Mesenchymal stem cell (in vitro differentiated cells and primary cell): ENCODE measurements around the gene JAKMIP2.

ENCODE experiments used
- DNase-seq: peaks from one replicate; pipeline ENCODE4 v3.0.0-alpha.2; 2013
- H2AFZ ChIP-seq: one replicate; pipeline ENCODE4 v1.6.1; 2013; ENCODE audit warnings: low read depth, mild to moderate bottlenecking, control low read depth, inconsistent platforms, low read length, moderate library complexity
- H2AK5ac ChIP-seq: 2 replicates; pipeline ENCODE4 v1.6.1; 2013; ENCODE audit warnings: low read length, moderate library complexity, mild to moderate bottlenecking, inconsistent platforms; ENCODE audit not compliant: severe bottlenecking
- H2BK120ac ChIP-seq: one replicate; pipeline ENCODE4 v1.6.1; 2013; ENCODE audit warnings: low read depth, mild to moderate bottlenecking, inconsistent platforms, low read length, moderate library complexity
- H2BK12ac ChIP-seq, 2 experiments: one replicate each; pipeline ENCODE4 v1.6.1; 2013; ENCODE audit warnings: inconsistent platforms in 2 of 2, low read length in 2 of 2, mild to moderate bottlenecking in 2 of 2, moderate library complexity in 2 of 2, control low read depth in 1 of 2
- H2BK15ac ChIP-seq: one replicate; pipeline ENCODE4 v1.6.1; 2013; ENCODE audit warnings: mild to moderate bottlenecking, low read depth, inconsistent platforms; ENCODE audit not compliant: poor library complexity, severe bottlenecking
- H2BK5ac ChIP-seq: 2 replicates; pipeline ENCODE4 v1.6.1; 2013; ENCODE audit warnings: low read depth, mild to moderate bottlenecking, low read length, control low read depth, inconsistent platforms; ENCODE audit not compliant: poor library complexity, severe bottlenecking
- H3K14ac ChIP-seq, 2 experiments: one replicate each; pipeline ENCODE4 v1.6.1; 2013; ENCODE audit warnings: inconsistent platforms in 2 of 2, low read length in 2 of 2, control low read depth in 1 of 2, mild to moderate bottlenecking in 1 of 2, moderate library complexity in 1 of 2
- H3K18ac ChIP-seq, 2 experiments: one replicate each; pipeline ENCODE4 v1.6.1; 2013; ENCODE audit warnings: inconsistent platforms in 2 of 2, low read length in 2 of 2, control low read depth in 1 of 2, low read depth in 1 of 2, mild to moderate bottlenecking in 1 of 2
- H3K23ac ChIP-seq, 2 experiments: one replicate each; pipeline ENCODE4 v1.6.1; 2013; ENCODE audit warnings: inconsistent platforms in 2 of 2, low read length in 2 of 2, mild to moderate bottlenecking in 2 of 2, moderate library complexity in 2 of 2, control low read depth in 1 of 2
- H3K27ac ChIP-seq: 2 replicates; pipeline ENCODE4 v1.5.1; 2013; ENCODE audit warnings: mild to moderate bottlenecking, moderate library complexity, low read length, control low read depth, inconsistent platforms; ENCODE audit not compliant: poor library complexity, severe bottlenecking
- H3K27me3 ChIP-seq, 2 experiments: 2 replicates each; pipeline versions ENCODE4 v1.6.1 to v1.7.0; 2013; ENCODE audit warnings: low read length in 2 of 2, mild to moderate bottlenecking in 2 of 2, moderate library complexity in 2 of 2, control low read depth in 1 of 2, inconsistent platforms in 1 of 2; ENCODE audit not compliant: control insufficient read depth in 1 of 2, insufficient read depth in 1 of 2
- H3K36me3 ChIP-seq, 2 experiments: 2 replicates each; pipeline versions ENCODE4 v1.6.1 to v1.7.0; 2013; ENCODE audit warnings: low read length in 2 of 2, control low read depth in 1 of 2, inconsistent platforms in 1 of 2, low read depth in 1 of 2, mild to moderate bottlenecking in 1 of 2; ENCODE audit not compliant: insufficient read depth in 2 of 2, control insufficient read depth in 1 of 2
- H3K4ac ChIP-seq, 2 experiments: one replicate each; pipeline ENCODE4 v1.6.1; 2013; ENCODE audit warnings: inconsistent platforms in 2 of 2, low read length in 2 of 2, mild to moderate bottlenecking in 2 of 2, moderate library complexity in 2 of 2, control low read depth in 1 of 2, low read depth in 1 of 2
- H3K4me1 ChIP-seq: 2 replicates; pipeline ENCODE4 v1.6.1; 2013; ENCODE audit warnings: low read depth, low read length, control low read depth; ENCODE audit not compliant: control insufficient read depth, insufficient read depth
- H3K4me2 ChIP-seq: 2 replicates; pipeline ENCODE4 v1.6.1; 2013; ENCODE audit warnings: low read length, mild to moderate bottlenecking, inconsistent platforms; ENCODE audit not compliant: poor library complexity, severe bottlenecking
- H3K4me3 ChIP-seq, 2 experiments: 2 replicates each; pipeline versions ENCODE4 v1.5.1 to v1.7.0; 2013; ENCODE audit warnings: low read length in 2 of 2, mild to moderate bottlenecking in 2 of 2, control low read depth in 1 of 2, low read depth in 1 of 2; ENCODE audit not compliant: insufficient read depth in 1 of 2
- H3K79me1 ChIP-seq: replicated peaks from 2 replicates; pipeline ENCODE4 v1.6.1; 2013; ENCODE audit warnings: mild to moderate bottlenecking, control low read depth, low read length, inconsistent platforms; ENCODE audit not compliant: poor library complexity, severe bottlenecking
- H3K9ac ChIP-seq: 2 replicates; pipeline ENCODE4 v1.7.0; 2013; ENCODE audit warnings: mild to moderate bottlenecking, low read length, moderate library complexity
- H3K9me3 ChIP-seq: 2 replicates; pipeline ENCODE4 v1.7.0; 2013; ENCODE audit warnings: mild to moderate bottlenecking, low read length; ENCODE audit not compliant: control insufficient read depth
- H4K8ac ChIP-seq: one replicate; pipeline ENCODE4 v1.6.1; 2013; ENCODE audit warnings: inconsistent platforms, mild to moderate bottlenecking, low read length, moderate library complexity
- H4K91ac ChIP-seq: one replicate; pipeline ENCODE4 v1.6.1; 2013; ENCODE audit warnings: mild to moderate bottlenecking, low read length, inconsistent platforms
- WGBS: methylation state at CpG from one replicate; pipeline ENCODE4 v1.1.7; 2013; ENCODE audit warnings: mixed read lengths; 5-methylcytosine and 5-hydroxymethylcytosine counted together

Gene JAKMIP2

GRCh38 chr5:147748590-147748989 is 33.9 kb downstream of the JAKMIP2 start:
- Histone ChIP-seq H3K23ac (no peak overlapping the region), H4K8ac (no peak overlapping the region), H3K4me2 (no peak overlapping the region), H3K18ac (peak overlapping the region in 1 of 2 experiments; percentile 12), H3K9ac (no peak overlapping the region), H2AK5ac (no peak overlapping the region), H3K14ac (no peak overlapping the region), H2BK120ac (no peak overlapping the region), H3K36me3 (no peaks in the 10 kb centered on the region), H3K4me3 (no peak overlapping the region), H3K9me3 (no peaks in the 10 kb centered on the region), H3K79me1 (no peaks in the 10 kb centered on the region), H2BK12ac (no peak overlapping the region), H2AFZ (no peak overlapping the region), H2BK15ac (no peak overlapping the region), H3K4me1 (no peaks in the 10 kb centered on the region), H2BK5ac (no peak overlapping the region), H3K27me3 (no peaks in the 10 kb centered on the region), H3K27ac (no peak overlapping the region), H4K91ac (no peak overlapping the region), H3K4ac (no peak overlapping the region)
- 67% methylated on average over 2 of the region's 2 CpGs for WGBS
- DNase-seq: no peak

DNA sequence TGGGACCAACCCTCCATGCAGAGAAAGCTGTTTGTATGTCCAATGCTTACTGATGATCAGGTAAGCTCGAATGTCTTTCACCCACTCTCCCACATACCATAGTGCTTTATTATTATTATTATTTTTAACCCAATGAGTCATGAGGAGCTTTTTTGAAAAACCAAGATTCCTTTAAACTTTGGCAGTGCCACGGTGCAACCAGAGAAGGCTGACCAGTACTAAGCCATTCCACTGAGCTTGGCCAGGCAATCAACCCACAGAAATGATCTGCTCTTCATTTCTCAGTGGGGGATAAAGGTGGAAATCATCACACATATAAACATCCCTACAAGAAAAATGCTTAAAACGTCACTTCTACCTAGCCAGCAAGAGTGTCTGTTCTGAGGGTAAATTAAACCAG is 35.5 kb downstream of the JAKMIP2 start:
- no peak for DNase-seq
- Histone ChIP-seq H2BK120ac (no peak overlapping the region), H2AK5ac (no peak overlapping the region), H3K9me3 (no peaks in the 10 kb centered on the region), H3K27me3 (no peaks in the 10 kb centered on the region), H2BK5ac (no peak overlapping the region), H3K9ac (no peak overlapping the region), H4K8ac (no peak overlapping the region), H2BK15ac (no peak overlapping the region), H4K91ac (no peak overlapping the region), H3K4me3 (no peak overlapping the region), H3K79me1 (no peaks in the 10 kb centered on the region), H2BK12ac (no peak overlapping the region), H3K23ac (no peak overlapping the region), H3K4me2 (no peak overlapping the region), H2AFZ (no peak overlapping the region), H3K27ac (peak overlapping the region; percentile 9), H3K4me1 (no peaks in the 10 kb centered on the region), H3K36me3 (no peaks in the 10 kb centered on the region), H3K4ac (no peak overlapping the region), H3K18ac (no peak overlapping the region), H3K14ac (no peak overlapping the region)
- WGBS: 80% methylated on average over 3 of the region's 3 CpGs

- Histone ChIP-seq H3K36me3 (no peaks in the 10 kb centered on the region), H3K79me1 (no peaks in the 10 kb centered on the region), H2BK12ac (no peak overlapping the region), H4K91ac (no peak overlapping the region), H3K4ac (no peak overlapping the region), H3K9me3 (no peaks in the 10 kb centered on the region), H3K18ac (no peak overlapping the region), H3K4me3 (no peak overlapping the region), H3K4me1 (no peaks in the 10 kb centered on the region), H2BK120ac (no peak overlapping the region), H3K14ac (no peak overlapping the region), H3K27me3 (no peaks in the 10 kb centered on the region), H2BK5ac (no peak overlapping the region), H3K23ac (no peak overlapping the region), H3K9ac (no peak overlapping the region), H2AK5ac (no peak overlapping the region), H2AFZ (no peak overlapping the region), H4K8ac (no peak overlapping the region), H3K4me2 (no peak overlapping the region), H3K27ac (no peak overlapping the region), H2BK15ac (no peak overlapping the region)
- DNase-seq: peak; percentile 28
- 58% methylated on average over 1 of the region's 1 CpG for WGBS
These were observed 38.7 kb downstream of the JAKMIP2 start for GRCh38 chr5:147743678-147744374.

DNA sequence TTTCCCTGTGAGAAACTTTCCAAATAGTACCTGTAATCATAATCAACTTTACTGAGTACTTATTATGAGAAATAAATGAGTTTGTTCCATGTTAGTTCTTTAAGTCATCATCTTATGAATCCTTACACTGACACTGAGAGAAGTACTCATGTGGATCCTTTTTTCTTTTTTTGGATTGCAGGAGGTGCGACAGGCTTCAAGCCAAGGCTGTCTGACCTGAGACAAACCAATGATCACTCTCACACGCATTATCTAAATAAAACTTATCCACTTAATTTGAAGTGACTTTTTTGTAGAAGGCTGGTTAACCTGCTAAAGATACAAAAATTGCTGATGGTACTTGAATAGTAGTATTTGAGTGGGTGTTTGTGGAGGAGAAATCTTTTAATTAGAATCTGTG is 39.5 kb downstream of the JAKMIP2 start:
- Histone ChIP-seq H3K9me3 (no peaks in the 10 kb centered on the region), H3K36me3 (no peaks in the 10 kb centered on the region), H3K14ac (no peak overlapping the region), H3K4ac (no peak overlapping the region), H4K8ac (no peak overlapping the region), H3K79me1 (no peaks in the 10 kb centered on the region), H2AK5ac (no peak overlapping the region), H3K4me2 (no peak overlapping the region), H3K4me1 (no peaks in the 10 kb centered on the region), H2BK5ac (no peak overlapping the region), H2BK120ac (no peak overlapping the region), H2BK12ac (no peak overlapping the region), H4K91ac (no peak overlapping the region), H2BK15ac (no peak overlapping the region), H3K27me3 (no peaks in the 10 kb centered on the region), H3K4me3 (no peak overlapping the region), H3K9ac (no peak overlapping the region), H2AFZ (no peak overlapping the region), H3K23ac (no peak overlapping the region), H3K18ac (no peak overlapping the region), H3K27ac (no peak overlapping the region)
- no CpG with 5 or more reads among the region's 2 CpGs for WGBS
- DNase-seq: no peak
